K562 (cell line): ENCODE data around the gene KLK15. TPM values are rescaled to one million over a fixed set of nuclear protein-coding genes. Genes with fewer than 3 reads are reported as not detected.

Experiments
- ATAC-seq: fragments of 200-7000 bp; cut with Tn5 transposase; 3 replicates; pipeline ENCODE4 v1.9.1; 2020; ENCODE audit warnings: moderate library complexity
- BruUV-seq: library from RNA; stranded (reverse); fragments of 400-500 nt; replicated peaks from 2 replicates; lab custom pipeline; 2021; lab: Mats Ljungman, UMichigan
- CTCF ChIA-PET: fragments of 300-600 bp; formaldehyde crosslinking; extraction: SDS; loops from one replicate; lab custom pipeline; 2021; ENCODE audit warnings: low intra/inter-chr PET ratio; lab: Yijun Ruan, JAX
- POLR2A ChIA-PET: fragments of 300-600, 350-650 bp; sonication (Branson Sonifier 250); formaldehyde crosslinking; extraction: SDS; loops from one replicate; lab custom pipeline; 2021; ENCODE audit warnings: antibody characterized with exemption, inconsistent platforms; lab: Yijun Ruan, JAX
- DNase-seq, 4 experiments: peaks; one replicate each; pipeline versions ENCODE4 v3.0.0 to v3.0.0-alpha.2; 2011 to 2018; ENCODE audit warnings: low spot score in 3 of 4, mixed read lengths in 3 of 4; ENCODE audit errors: extremely low read depth in 1 of 4
- FAIRE-seq: peaks from 2 replicates; lab custom pipeline; 2011; peaks lifted over from hg19 to GRCh38; lab: Jason Lieb, UNC
- H2AFZ ChIP-seq: 2 replicates; pipeline ENCODE4 v1.6.0; 2011; ENCODE audit warnings: low read depth, low read length, control low read depth, inconsistent platforms
- H3K27ac ChIP-seq: fragments of 200-600 bp; 3 replicates; pipeline ENCODE4 v1.8.0; 2011; ENCODE audit warnings: low read depth, mild to moderate bottlenecking, control low read depth, inconsistent platforms, low read length, moderate library complexity, mixed read lengths; ENCODE audit errors: extremely low read depth
- H3K27me3 ChIP-seq, 2 experiments: fragments of 300-600 bp in 1 of 2; 2 replicates in 1 of 2; 3 replicates in 1 of 2; pipeline versions ENCODE4 v1.6.0 to v1.8.0; 2011; ENCODE audit warnings: inconsistent platforms in 2 of 2, low read length in 2 of 2, mild to moderate bottlenecking in 1 of 2, mixed read lengths in 1 of 2, moderate library complexity in 1 of 2; ENCODE audit not compliant: control insufficient read depth in 2 of 2, insufficient read depth in 2 of 2
- H3K36me3 ChIP-seq: fragments of 300-600 bp; 3 replicates; pipeline ENCODE4 v1.8.0; 2011; ENCODE audit warnings: mild to moderate bottlenecking, low read length, inconsistent platforms; ENCODE audit not compliant: control insufficient read depth, insufficient read depth
- H3K4me1 ChIP-seq, 2 experiments: fragments of 200-600 bp in 1 of 2; replicated peaks in 1 of 2; 2 replicates in 1 of 2; 3 replicates in 1 of 2; pipeline versions ENCODE4 v1.5.1 to v1.8.0; 2011; ENCODE audit warnings: inconsistent platforms in 2 of 2, low read length in 2 of 2, mild to moderate bottlenecking in 1 of 2, mixed read lengths in 1 of 2, moderate library complexity in 1 of 2; ENCODE audit not compliant: control insufficient read depth in 2 of 2, insufficient read depth in 2 of 2
- H3K4me2 ChIP-seq: 2 replicates; pipeline ENCODE4 v1.6.1; 2011; ENCODE audit warnings: low read length, control low read depth, inconsistent platforms, mixed read lengths; ENCODE audit not compliant: insufficient read depth
- H3K4me3 ChIP-seq: fragments of 200-600 bp; sonication (generic), shearing (Covaris generic); 2 replicates; pipeline ENCODE4 v1.5.1; 2016; ENCODE audit warnings: control low read depth, inconsistent platforms
- H3K79me2 ChIP-seq: fragments of 200-600 bp; 3 replicates; pipeline ENCODE4 v1.8.0; 2011; ENCODE audit warnings: low read length, inconsistent platforms; ENCODE audit not compliant: control insufficient read depth, insufficient read depth
- H3K9ac ChIP-seq, 2 experiments: 2 replicates each; pipeline versions ENCODE4 v1.6.0 to v1.6.1; 2011; ENCODE audit warnings: low read depth in 2 of 2, low read length in 2 of 2, control low read depth in 1 of 2, inconsistent platforms in 1 of 2, mild to moderate bottlenecking in 1 of 2, mixed read lengths in 1 of 2; ENCODE audit not compliant: insufficient read depth in 1 of 2
- H3K9me1 ChIP-seq: one replicate; pipeline ENCODE4 v1.6.0; 2011; ENCODE audit warnings: inconsistent platforms, mild to moderate bottlenecking, low read length, moderate library complexity; ENCODE audit not compliant: control insufficient read depth, insufficient read depth
- H3K9me3 ChIP-seq: replicated peaks from 2 replicates; pipeline ENCODE4 v1.5.1; 2011; ENCODE audit warnings: low read depth, low read length, inconsistent platforms; ENCODE audit not compliant: control insufficient read depth, insufficient read depth
- H4K20me1 ChIP-seq: replicated peaks from 2 replicates; pipeline ENCODE4 v1.6.1; 2011; ENCODE audit warnings: low read length, inconsistent platforms, mixed read lengths; ENCODE audit not compliant: control insufficient read depth, insufficient read depth
- BRD4 ChIP-seq: fragments of 200-600 bp; sonication (generic); IDR thresholded peaks from 2 replicates; pipeline ENCODE4 v1.6.1; 2017; ENCODE audit warnings: inconsistent platforms
- EP400 ChIP-seq: fragments of 450-650 bp; IDR thresholded peaks from 2 replicates; pipeline ENCODE4 v1.6.1; 2017; ENCODE audit warnings: antibody characterized with exemption, mild to moderate bottlenecking, moderate library complexity
- KDM4B ChIP-seq, 2 experiments: fragments of 450-650 bp in 1 of 2; sonication (generic) in 1 of 2; IDR thresholded peaks; 2 replicates each; pipeline ENCODE4 v1.6.1; 2016 to 2017; ENCODE audit warnings: borderline replicate concordance in 2 of 2, antibody characterized with exemption in 1 of 2, low read depth in 1 of 2, mild to moderate bottlenecking in 1 of 2
- NONO ChIP-seq, 2 experiments: fragments of 200-400 bp in 1 of 2; fragments of 450-650 bp in 1 of 2; formaldehyde crosslinking in 1 of 2; IDR thresholded peaks; 2 replicates each; pipeline ENCODE4 v1.6.1; 2017; ENCODE audit warnings: low read depth in 2 of 2, mild to moderate bottlenecking in 2 of 2, moderate library complexity in 2 of 2, low read length in 1 of 2
- NR2C1 ChIP-seq, 2 experiments: fragments of 450-650 bp; IDR thresholded peaks; 2 replicates each; pipeline ENCODE4 v1.6.1; 2017; ENCODE audit warnings: mild to moderate bottlenecking in 2 of 2, antibody characterized with exemption in 1 of 2, inconsistent platforms in 1 of 2, missing compliant biosample characterization in 1 of 2, missing genetic modification characterization in 1 of 2
- PREB ChIP-seq: sonication (generic); formaldehyde crosslinking; IDR thresholded peaks from 2 replicates; pipeline ENCODE4 v1.8.1; 2023; ENCODE audit warnings: mild to moderate bottlenecking, missing genetic modification reagents
- SREBF2 ChIP-seq: sonication (generic); formaldehyde crosslinking; IDR thresholded peaks from 2 replicates; pipeline ENCODE4 v1.4.0; 2020; ENCODE audit warnings: mild to moderate bottlenecking, missing genetic modification reagents
- TAF1 ChIP-seq: IDR thresholded peaks from 2 replicates; pipeline ENCODE4 v1.6.1; 2011; ENCODE audit warnings: mild to moderate bottlenecking, low read length, moderate library complexity; ENCODE audit not compliant: insufficient read depth, control insufficient read depth, severe bottlenecking; ENCODE audit errors: extremely low read depth
- TBL1XR1 ChIP-seq, 2 experiments: IDR thresholded peaks; 2 replicates each; pipeline ENCODE4 v1.6.1; 2012; ENCODE audit warnings: improper control_type of control experiment in 2 of 2, low read length in 2 of 2, mild to moderate bottlenecking in 1 of 2
- XRCC4 ChIP-seq: IDR thresholded peaks from one replicate; pipeline ENCODE4 v1.6.1; 2011; ENCODE audit not compliant: insufficient read depth, insufficient read length; ENCODE audit errors: extremely low read depth
- ZC3H4 ChIP-seq: sonication (generic); formaldehyde crosslinking; IDR thresholded peaks from 2 replicates; pipeline ENCODE4 v1.9.0; 2021; ENCODE audit warnings: missing genetic modification reagents, borderline replicate concordance
- ZNF507 ChIP-seq: conservative IDR thresholded peaks from 2 replicates; pipeline ENCODE4 v1.6.1; 2017; ENCODE audit warnings: missing genetic modification characterization, missing compliant biosample characterization
- ZNF561 ChIP-seq: fragments of 450-650 bp; formaldehyde crosslinking; conservative IDR thresholded peaks from 2 replicates; pipeline ENCODE4 v1.4.0; 2020; ENCODE audit warnings: mild to moderate bottlenecking, moderate library complexity
- WGBS: fragments of 100-300 bp; shearing (Covaris generic); methylation state at CpG from one replicate; pipeline ENCODE4 v1.1.6; 2016; ENCODE audit warnings: low coverage, mixed read lengths; ENCODE audit not compliant: insufficient coverage; ENCODE audit errors: missing lambda C conversion rate; 5-methylcytosine and 5-hydroxymethylcytosine counted together
- in situ Hi-C: fragments of 300-500 bp; cut with MboI; formaldehyde crosslinking; loops from 4 replicates; pipeline ENCODE4 v1.15.0; 2018; ENCODE audit warnings: inconsistent platforms, mixed read lengths
- intact Hi-C: fragments of 100-400 bp; cut with micrococcal nuclease; formaldehyde crosslinking; loops from 2 replicates; pipeline ENCODE4 v1.14.2; 2022
- polyA plus RNA-seq, 8 experiments: library from polyadenylated mRNA; depleted of rRNA in 4 of 8; stranded (reverse) in 5 of 8; unstranded in 3 of 8; fragments of >200 nt; fragmentation: Nextera tagmentation in 2 of 8; fragmentation: Illumina TruSeq in 1 of 8; extraction: Ambion mirVana in 2 of 8; extraction: Trizol in 1 of 8; gene quantifications; 2 replicates each; pipeline versions ENCODE4 v1.2.1 to v1.2.3, GENCODE V29; 2011 to 2014; ENCODE audit warnings: inconsistent platforms in 1 of 8, missing spikeins in 1 of 8
- total RNA-seq, 7 experiments: library from RNA; depleted of rRNA in 6 of 7; stranded (reverse); fragments of >200 nt in 6 of 7; fragmentation: Illumina TruSeq in 2 of 7; extraction: Trizol in 2 of 7; gene quantifications; 2 replicates each; pipeline versions ENCODE4 v1.2.1 to v1.2.3, GENCODE V29; 2011 to 2021; ENCODE audit warnings: low replicate concordance in 1 of 7
- TF ChIP-seq, protein P1 (sequence below), 2 experiments: fragments of 450-650 bp in 1 of 2; IDR thresholded peaks; 2 replicates each; pipeline ENCODE4 v1.6.1; 2011 to 2017; ENCODE audit warnings: low read depth in 2 of 2, antibody characterized with exemption in 1 of 2, borderline replicate concordance in 1 of 2, low read length in 1 of 2, mild to moderate bottlenecking in 1 of 2, mixed read lengths in 1 of 2; ENCODE audit not compliant: control insufficient read depth in 1 of 2

Gene KLK15
- total and polyA plus RNA-seq, 9 of the 15 experiments (the other 6 are each of a cell fraction or from before 2014, with no cell fraction given) = not detected

DNA sequence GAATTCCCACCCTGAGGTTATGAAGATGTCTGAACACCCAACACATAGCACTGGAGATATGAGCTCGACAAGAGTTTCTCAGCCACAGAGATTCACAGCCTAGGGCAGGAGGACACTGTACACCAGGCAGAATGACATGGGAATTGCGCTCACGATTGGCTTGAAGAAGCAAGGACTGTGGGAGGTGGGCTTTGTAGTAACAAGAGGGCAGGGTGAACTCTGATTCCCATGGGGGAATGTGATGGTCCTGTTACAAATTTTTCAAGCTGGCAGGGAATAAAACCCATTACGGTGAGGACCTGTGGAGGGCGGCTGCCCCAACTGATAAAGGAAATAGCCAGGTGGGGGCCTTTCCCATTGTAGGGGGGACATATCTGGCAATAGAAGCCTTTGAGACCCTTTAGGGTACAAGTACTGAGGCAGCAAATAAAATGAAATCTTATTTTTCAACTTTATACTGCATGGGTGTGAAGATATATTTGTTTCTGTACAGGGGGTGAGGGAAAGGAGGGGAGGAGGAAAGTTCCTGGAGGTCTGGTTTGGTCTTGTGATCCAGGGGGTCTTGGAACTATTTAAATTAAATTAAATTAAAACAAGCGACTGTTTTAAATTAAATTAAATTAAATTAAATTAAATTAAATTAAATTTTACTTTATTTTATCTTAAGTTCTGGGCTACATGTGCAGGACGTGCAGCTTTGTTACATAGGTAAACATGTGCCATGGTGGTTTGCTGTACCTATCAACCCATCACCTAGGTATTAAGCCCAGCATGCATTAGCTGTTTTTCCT, 28.3 kb upstream of the KLK15 start:
- H3K4me1 ChIP-seq = peaks cover 0 to 4% of the 10 kb centered on the region in 2 experiments; a peak in 2 of 5 replicates
- ChIA-PET POLR2A (interaction anchor here (1.0 kb wide), 1 partner anchor 59 kb away, joined by 5 read pairs; no protein-coding TSS in a partner anchor), CTCF (no interaction called here)
- H3K9me3 ChIP-seq = no peaks in the 10 kb centered on the region
- no TSS peak for BruUV-seq
- no peaks in the 10 kb centered on the region for H3K79me2 ChIP-seq
- H3K9me1 ChIP-seq = no peaks in the 10 kb centered on the region
- H4K20me1 ChIP-seq = 0 out of 2 replicates have a peak, but pooled peaks cover 3% of the 10 kb centered on the region
- H3K36me3 ChIP-seq = no peaks in the 10 kb centered on the region
- FAIRE-seq (no peak), ATAC-seq (no peak), DNase-seq (no peak)
- H3K27me3 ChIP-seq = peaks cover 26 to 51% of the 10 kb centered on the region in 2 experiments
- H3K9ac ChIP-seq = no peak overlapping the region
- no peak overlapping the region for H2AFZ ChIP-seq
- no peak overlapping the region for H3K27ac ChIP-seq
- no peak overlapping the region for H3K4me2 ChIP-seq
- WGBS = 2% methylated on average over 7 of the region's 7 CpGs
- intact Hi-C loops = no loop called here
- H3K4me3 ChIP-seq = no peak overlapping the region
- TF ChIP-seq NR2C1 (IDR thresholded peaks at IDR 0.05) = no peak
- no peak for TF ChIP-seq NR2C1 (tag; IDR thresholded peaks at IDR 0.05)
- no peak for TF ChIP-seq ZNF507 (tag)
- no peak for TF ChIP-seq EP400
- TF ChIP-seq, protein P1, sequence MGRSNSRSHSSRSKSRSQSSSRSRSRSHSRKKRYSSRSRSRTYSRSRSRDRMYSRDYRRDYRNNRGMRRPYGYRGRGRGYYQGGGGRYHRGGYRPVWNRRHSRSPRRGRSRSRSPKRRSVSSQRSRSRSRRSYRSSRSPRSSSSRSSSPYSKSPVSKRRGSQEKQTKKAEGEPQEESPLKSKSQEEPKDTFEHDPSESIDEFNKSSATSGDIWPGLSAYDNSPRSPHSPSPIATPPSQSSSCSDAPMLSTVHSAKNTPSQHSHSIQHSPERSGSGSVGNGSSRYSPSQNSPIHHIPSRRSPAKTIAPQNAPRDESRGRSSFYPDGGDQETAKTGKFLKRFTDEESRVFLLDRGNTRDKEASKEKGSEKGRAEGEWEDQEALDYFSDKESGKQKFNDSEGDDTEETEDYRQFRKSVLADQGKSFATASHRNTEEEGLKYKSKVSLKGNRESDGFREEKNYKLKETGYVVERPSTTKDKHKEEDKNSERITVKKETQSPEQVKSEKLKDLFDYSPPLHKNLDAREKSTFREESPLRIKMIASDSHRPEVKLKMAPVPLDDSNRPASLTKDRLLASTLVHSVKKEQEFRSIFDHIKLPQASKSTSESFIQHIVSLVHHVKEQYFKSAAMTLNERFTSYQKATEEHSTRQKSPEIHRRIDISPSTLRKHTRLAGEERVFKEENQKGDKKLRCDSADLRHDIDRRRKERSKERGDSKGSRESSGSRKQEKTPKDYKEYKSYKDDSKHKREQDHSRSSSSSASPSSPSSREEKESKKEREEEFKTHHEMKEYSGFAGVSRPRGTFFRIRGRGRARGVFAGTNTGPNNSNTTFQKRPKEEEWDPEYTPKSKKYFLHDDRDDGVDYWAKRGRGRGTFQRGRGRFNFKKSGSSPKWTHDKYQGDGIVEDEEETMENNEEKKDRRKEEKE (IDR thresholded peaks at IDR 0.05; ENCODE audit: borderline replicate concordance in 1 of 2, control insufficient read depth in 1 of 2, low read depth in 2 of 2, low read length in 1 of 2) = no peak
- TF ChIP-seq TBL1XR1 (IDR thresholded peaks at IDR 0.05; ENCODE audit: low read length in 2 of 2) = no peak
- TF ChIP-seq KDM4B (IDR thresholded peaks at IDR 0.05; ENCODE audit: borderline replicate concordance in 2 of 2, low read depth in 1 of 2) = no peak
- TF ChIP-seq BRD4 = no peak
- TF ChIP-seq PREB (CRISPR knock-in tag) = no peak
- TF ChIP-seq TAF1 = no peak
- TF ChIP-seq ZNF561 (CRISPR knock-in tag) = no peak
- TF ChIP-seq SREBF2 (CRISPR knock-in tag) = no peak
- no peak for TF ChIP-seq ZC3H4 (CRISPR knock-in tag)
- TF ChIP-seq XRCC4 = no peak
- no peak for TF ChIP-seq NONO (IDR thresholded peaks at IDR 0.05; ENCODE audit: low read depth in 2 of 2, low read length in 1 of 2)
- in situ Hi-C loops = no loop called here
